Natural killer cell (primary cell): ENCODE data around the gene RAB9A. TPM values are rescaled to one million over a fixed set of nuclear protein-coding genes. Genes with fewer than 3 reads are reported as not detected.

Source experiments
- ATAC-seq, 3 donors: fragments of 150-1000 bp in 2 of 3; fragments of 200-7000 bp in 1 of 3; cut with Tn5 transposase; 1 replicate in 1 of 3; 2 replicates in 2 of 3; pipeline ENCODE4 v1.10.0; 2021; ENCODE audit warnings: mild to moderate bottlenecking in 2 of 3, moderate library complexity in 2 of 3
- DNase-seq, 2 donors: peaks; one replicate each; pipeline versions ENCODE4 v3.0.0 to v3.0.0-alpha.2; 2013 to 2021; ENCODE audit warnings: mixed read lengths in 1 of 2
- H3K27ac ChIP-seq: one replicate; pipeline ENCODE4 v1.5.1; 2013; ENCODE audit warnings: mild to moderate bottlenecking, low read length
- H3K27me3 ChIP-seq: one replicate; pipeline ENCODE4 v1.6.1; 2013; ENCODE audit warnings: low read length; ENCODE audit not compliant: control insufficient read depth, insufficient read depth
- H3K36me3 ChIP-seq: one replicate; pipeline ENCODE4 v1.6.1; 2013; ENCODE audit warnings: low read length; ENCODE audit not compliant: control insufficient read depth, insufficient read depth
- H3K4me1 ChIP-seq: one replicate; pipeline ENCODE4 v1.6.1; 2013; ENCODE audit warnings: low read length; ENCODE audit not compliant: control insufficient read depth, insufficient read depth
- H3K4me3 ChIP-seq: one replicate; pipeline ENCODE4 v1.5.1; 2013; ENCODE audit warnings: low read length
- H3K9me3 ChIP-seq: one replicate; pipeline ENCODE4 v1.6.1; 2013; ENCODE audit warnings: low read length; ENCODE audit not compliant: control insufficient read depth, insufficient read depth
- H3K27ac Mint-ChIP-seq, 2 donors: one replicate each; pipeline ENCODE4 v1.8.0; 2022; ENCODE audit warnings: mild to moderate bottlenecking in 2 of 2, mixed read lengths in 2 of 2, moderate library complexity in 1 of 2
- H3K27me3 Mint-ChIP-seq, 2 donors: one replicate each; pipeline ENCODE4 v1.8.0; 2022; ENCODE audit warnings: low read depth in 2 of 2, mixed read lengths in 2 of 2
- H3K36me3 Mint-ChIP-seq: one replicate; pipeline ENCODE4 v1.8.0; 2022; ENCODE audit warnings: mixed read lengths
- H3K4me1 Mint-ChIP-seq, 2 donors: one replicate each; pipeline ENCODE4 v1.8.0; 2022; ENCODE audit warnings: mixed read lengths in 2 of 2
- H3K4me3 Mint-ChIP-seq: one replicate; pipeline ENCODE4 v1.8.0; 2022; ENCODE audit warnings: mild to moderate bottlenecking, moderate library complexity, mixed read lengths
- H3K9me3 Mint-ChIP-seq, 2 donors: one replicate each; pipeline ENCODE4 v1.8.0; 2022; ENCODE audit warnings: mixed read lengths in 2 of 2
- WGBS: methylation state at CpG from one replicate; pipeline ENCODE4 v1.1.7; 2013; ENCODE audit warnings: missing lambda C conversion rate; ENCODE audit not compliant: insufficient coverage; 5-methylcytosine and 5-hydroxymethylcytosine counted together
- intact Hi-C: fragments of 100-400 bp; cut with micrococcal nuclease; formaldehyde crosslinking; loops from one replicate; pipeline ENCODE4 v1.14.2; 2022
- total RNA-seq, 4 donors: library from RNA; stranded (reverse); fragments of 120-200 nt in 1 of 4; gene quantifications; one replicate each; pipeline versions ENCODE4 v1.2.3 to v1.2.4, GENCODE V29; 2013 to 2022
- TF ChIP-seq, protein P1 (sequence below): fragments of 200-600 bp; IDR thresholded peaks from one replicate; pipeline ENCODE4 v1.8.0; 2022; ENCODE audit warnings: antibody characterized with exemption

Gene RAB9A
- total RNA-seq, 3 donors from 2014 or later (not counting 1 experiment from before 2014, with no cell fraction given) = 27.0 to 36.9 (median 32.9) TPM

- no peak overlapping the region for H3K4me3 Mint-ChIP-seq
- 21% methylated on average over 3 of the region's 3 CpGs for WGBS
- peaks cover 46% of the 10 kb centered on the region for H3K36me3 ChIP-seq
- H3K27ac ChIP-seq = no peak overlapping the region
- TF ChIP-seq, protein P1, sequence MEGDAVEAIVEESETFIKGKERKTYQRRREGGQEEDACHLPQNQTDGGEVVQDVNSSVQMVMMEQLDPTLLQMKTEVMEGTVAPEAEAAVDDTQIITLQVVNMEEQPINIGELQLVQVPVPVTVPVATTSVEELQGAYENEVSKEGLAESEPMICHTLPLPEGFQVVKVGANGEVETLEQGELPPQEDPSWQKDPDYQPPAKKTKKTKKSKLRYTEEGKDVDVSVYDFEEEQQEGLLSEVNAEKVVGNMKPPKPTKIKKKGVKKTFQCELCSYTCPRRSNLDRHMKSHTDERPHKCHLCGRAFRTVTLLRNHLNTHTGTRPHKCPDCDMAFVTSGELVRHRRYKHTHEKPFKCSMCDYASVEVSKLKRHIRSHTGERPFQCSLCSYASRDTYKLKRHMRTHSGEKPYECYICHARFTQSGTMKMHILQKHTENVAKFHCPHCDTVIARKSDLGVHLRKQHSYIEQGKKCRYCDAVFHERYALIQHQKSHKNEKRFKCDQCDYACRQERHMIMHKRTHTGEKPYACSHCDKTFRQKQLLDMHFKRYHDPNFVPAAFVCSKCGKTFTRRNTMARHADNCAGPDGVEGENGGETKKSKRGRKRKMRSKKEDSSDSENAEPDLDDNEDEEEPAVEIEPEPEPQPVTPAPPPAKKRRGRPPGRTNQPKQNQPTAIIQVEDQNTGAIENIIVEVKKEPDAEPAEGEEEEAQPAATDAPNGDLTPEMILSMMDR = no peak
- no peaks in the 10 kb centered on the region for H3K9me3 ChIP-seq
- no peak overlapping the region for H3K4me3 ChIP-seq
- H3K4me1 Mint-ChIP-seq = peaks cover 23 to 34% of the 10 kb centered on the region in 2 donors
- H3K36me3 Mint-ChIP-seq = no peaks in the 10 kb centered on the region
- ATAC-seq (no peak), DNase-seq (no peak)
- H3K27me3 ChIP-seq = no peaks in the 10 kb centered on the region
- peaks cover 6% of the 10 kb centered on the region for H3K4me1 ChIP-seq
- intact Hi-C loops = no loop called here
- H3K27ac Mint-ChIP-seq = peak overlapping the region; percentile 35 to 46
- H3K9me3 Mint-ChIP-seq = no peaks in the 10 kb centered on the region
- no peaks in the 10 kb centered on the region for H3K27me3 Mint-ChIP-seq
Observed at GRCh38 chrX:13752646-13753045, 63.7 kb downstream of the RAB9A start.

- peaks cover 9% of the 10 kb centered on the region for H3K36me3 Mint-ChIP-seq
- no peak overlapping the region for H3K27ac ChIP-seq
Observed at GRCh38 chrX:13754765-13755164, 65.8 kb downstream of the RAB9A start.

GRCh38 chrX:13755254-13755653 is 66.3 kb downstream of the RAB9A start:
- TF ChIP-seq, protein P1 = no peak
- H3K27ac Mint-ChIP-seq = peak overlapping the region; percentile 54 to 69
- Histone ChIP-seq H3K4me3 (no peak overlapping the region), H3K36me3 (peaks cover 52% of the 10 kb centered on the region), H3K9me3 (no peaks in the 10 kb centered on the region), H3K4me1 (peaks cover 7% of the 10 kb centered on the region), H3K27ac (no peak overlapping the region), H3K27me3 (no peaks in the 10 kb centered on the region)
- WGBS = no CpG with 5 or more reads among the region's 1 CpG
- no peaks in the 10 kb centered on the region for H3K27me3 Mint-ChIP-seq
- peaks cover 26 to 31% of the 10 kb centered on the region in 2 donors for H3K4me1 Mint-ChIP-seq
- H3K4me3 Mint-ChIP-seq = no peak overlapping the region
- intact Hi-C loops = no loop called here
- no peaks in the 10 kb centered on the region for H3K9me3 Mint-ChIP-seq
- DNase-seq (peak in 1 of 2 donors; percentile 44), ATAC-seq (peak; percentile 64 to 75 (median 73))
- peaks cover 14% of the 10 kb centered on the region for H3K36me3 Mint-ChIP-seq

More at GRCh38 chrX:13754765-13755164, 65.8 kb downstream of the RAB9A start:
- Mint-ChIP-seq H3K27me3 (no peaks in the 10 kb centered on the region), H3K4me1 (peaks cover 31 to 34% of the 10 kb centered on the region in 2 donors), H3K9me3 (no peaks in the 10 kb centered on the region), H3K27ac (peak overlapping the region; percentile 54 to 69), H3K4me3 (no peak overlapping the region)
- H3K4me3 ChIP-seq = no peak overlapping the region
- no peaks in the 10 kb centered on the region for H3K9me3 ChIP-seq
- peaks cover 50% of the 10 kb centered on the region for H3K36me3 ChIP-seq
- DNase-seq = no peak
- H3K27me3 ChIP-seq = no peaks in the 10 kb centered on the region
- intact Hi-C loops = no loop called here
- no peak for ATAC-seq
- TF ChIP-seq, protein P1 = no peak
- H3K4me1 ChIP-seq = peaks cover 6% of the 10 kb centered on the region
- WGBS = 100% methylated on average over 1 of the region's 1 CpG

DNA sequence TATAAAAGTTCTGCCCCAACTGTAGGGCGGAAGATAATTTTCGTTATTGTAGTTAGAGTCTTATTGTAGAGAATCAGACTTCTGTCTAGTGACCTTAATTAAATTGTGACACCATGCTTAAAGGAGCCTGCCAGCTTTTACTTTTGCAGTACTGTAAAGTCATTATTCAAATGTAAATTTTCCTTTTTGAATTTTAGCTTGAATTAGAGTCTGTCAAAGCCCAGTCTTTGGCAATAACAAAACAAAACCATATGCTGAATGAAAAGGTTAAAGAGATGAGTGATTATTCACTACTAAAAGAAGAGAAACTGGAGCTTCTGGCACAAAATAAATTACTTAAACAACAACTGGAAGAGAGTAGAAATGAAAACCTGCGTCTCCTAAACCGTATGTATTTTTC is 67.5 kb downstream of the RAB9A start:
- no peaks in the 10 kb centered on the region for H3K9me3 Mint-ChIP-seq
- no peak overlapping the region for H3K4me3 Mint-ChIP-seq
- DNase-seq (no peak), ATAC-seq (no peak)
- peaks cover 15% of the 10 kb centered on the region for H3K36me3 Mint-ChIP-seq
- no peak overlapping the region for H3K27ac ChIP-seq
- H3K4me1 Mint-ChIP-seq = peaks cover 17 to 24% of the 10 kb centered on the region in 2 donors
- 94% methylated on average over 2 of the region's 4 CpGs for WGBS
- H3K36me3 ChIP-seq = peaks cover 60% of the 10 kb centered on the region
- no peaks in the 10 kb centered on the region for H3K27me3 Mint-ChIP-seq
- no peak overlapping the region for H3K4me3 ChIP-seq
- H3K27ac Mint-ChIP-seq = no peak overlapping the region
- no peaks in the 10 kb centered on the region for H3K27me3 ChIP-seq
- intact Hi-C loops = no loop called here
- no peaks in the 10 kb centered on the region for H3K9me3 ChIP-seq
- peaks cover 6% of the 10 kb centered on the region for H3K4me1 ChIP-seq
- TF ChIP-seq, protein P1 = no peak
